Osteoblast (primary cell): ENCODE measurements around the gene TAC3. TPM values are rescaled to one million over a fixed set of nuclear protein-coding genes. Genes with fewer than 3 reads are reported as not detected.

ENCODE experiments used
- DNase-seq: peaks from one replicate; pipeline ENCODE4 v3.0.0; 2011; ENCODE audit warnings: low spot score, mixed read lengths; ENCODE audit not compliant: insufficient read length; ENCODE audit errors: missing footprints
- H2AFZ ChIP-seq: 2 replicates; pipeline ENCODE4 v1.6.0; 2011; ENCODE audit warnings: mild to moderate bottlenecking, low read length
- H3K27ac ChIP-seq: 2 replicates; pipeline ENCODE4 v1.5.1; 2011; ENCODE audit warnings: mild to moderate bottlenecking, low read depth, low read length, moderate library complexity
- H3K27me3 ChIP-seq: 2 replicates; pipeline ENCODE4 v1.6.0; 2012; ENCODE audit warnings: mild to moderate bottlenecking, control low read depth, inconsistent platforms, low read length, moderate library complexity; ENCODE audit not compliant: insufficient read depth
- H3K36me3 ChIP-seq: 2 replicates; pipeline ENCODE4 v1.5.1; 2011; ENCODE audit warnings: mild to moderate bottlenecking, low read length, control low read depth, moderate library complexity; ENCODE audit not compliant: insufficient read depth
- H3K4me1 ChIP-seq: 2 replicates; pipeline ENCODE4 v1.5.1; 2011; ENCODE audit warnings: mild to moderate bottlenecking, low read length, control low read depth, moderate library complexity; ENCODE audit not compliant: insufficient read depth
- H3K4me2 ChIP-seq: 2 replicates; pipeline ENCODE4 v1.6.0; 2011; ENCODE audit warnings: mild to moderate bottlenecking, low read length; ENCODE audit not compliant: insufficient read depth
- H3K4me3 ChIP-seq: fragments of 200-600 bp; sonication (generic); 3 replicates; pipeline ENCODE4 v1.5.1; 2012; ENCODE audit warnings: mild to moderate bottlenecking, low read length, inconsistent platforms; ENCODE audit not compliant: insufficient read depth
- H3K79me2 ChIP-seq: 2 replicates; pipeline ENCODE4 v1.6.0; 2012; ENCODE audit warnings: mild to moderate bottlenecking, low read length, control low read depth, inconsistent platforms; ENCODE audit not compliant: insufficient read depth
- H3K9me3 ChIP-seq: 2 replicates; pipeline ENCODE4 v1.5.1; 2011; ENCODE audit warnings: low read depth, low read length, control low read depth
- H4K20me1 ChIP-seq: 2 replicates; pipeline ENCODE4 v1.6.0; 2012; ENCODE audit warnings: mild to moderate bottlenecking, low read length, control low read depth; ENCODE audit not compliant: insufficient read depth
- CTCF ChIP-seq: IDR thresholded peaks from 2 replicates; pipeline ENCODE4 v1.5.1; 2011; ENCODE audit warnings: mild to moderate bottlenecking, low read depth, low read length, moderate library complexity; ENCODE audit errors: extremely low read depth
- total RNA-seq: library from RNA; depleted of rRNA; stranded (reverse); fragments of >200 nt; gene quantifications from 2 replicates; pipeline ENCODE4 v1.2.3, GENCODE V29; 2012

TAC3 gene
- total RNA-seq, 1 donor = not detected

- Histone ChIP-seq H3K4me1 (peaks cover 10% of the 10 kb centered on the region), H3K9me3 (no peaks in the 10 kb centered on the region), H2AFZ (no peak overlapping the region), H4K20me1 (no peaks in the 10 kb centered on the region), H3K36me3 (no peaks in the 10 kb centered on the region), H3K27ac (no peak overlapping the region), H3K4me2 (no peak overlapping the region), H3K27me3 (peaks cover 7% of the 10 kb centered on the region), H3K79me2 (no peaks in the 10 kb centered on the region), H3K4me3 (no peak overlapping the region)
- no peak for TF ChIP-seq CTCF
- no peak for DNase-seq
Observed at GRCh38 chr12:57049119-57049446, 32.8 kb upstream of the TAC3 start.

DNA sequence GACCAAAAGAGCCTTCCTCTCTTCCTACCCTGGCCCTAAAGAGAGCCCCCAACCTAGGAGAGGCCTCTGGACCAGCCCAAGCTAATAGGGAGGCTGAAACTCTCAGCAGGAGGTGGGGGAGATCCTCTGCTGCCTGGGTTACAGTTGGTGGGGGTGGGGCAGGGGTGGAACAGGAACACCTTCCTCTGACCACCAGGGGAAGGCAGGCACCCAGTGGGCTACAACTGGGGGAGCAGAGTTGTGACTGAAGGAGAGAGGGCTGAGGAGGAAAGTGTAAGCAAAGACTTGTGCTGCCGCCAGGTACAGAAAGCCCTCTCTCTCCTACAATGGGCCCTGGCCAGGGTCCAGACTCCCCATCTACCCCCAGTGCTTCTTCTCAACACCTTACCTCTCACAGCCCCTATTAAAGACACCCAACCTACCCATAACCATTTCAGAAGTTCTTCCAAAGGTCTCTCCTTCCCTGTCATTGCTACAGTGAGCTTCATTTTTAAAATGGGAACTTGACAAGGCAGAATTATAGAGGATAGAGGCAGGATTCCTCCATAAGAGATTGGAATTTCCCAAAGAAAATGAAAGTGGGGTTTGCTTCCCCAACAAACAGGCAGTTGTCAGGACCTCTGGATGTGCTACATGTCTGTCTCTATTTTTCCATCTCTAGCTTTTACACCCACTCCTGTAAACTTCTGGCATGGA is 32.2 kb upstream of the TAC3 start:
- Histone ChIP-seq H3K9me3 (no peaks in the 10 kb centered on the region), H3K4me3 (no peak overlapping the region), H2AFZ (no peak overlapping the region), H3K27me3 (peaks cover 9% of the 10 kb centered on the region), H4K20me1 (no peaks in the 10 kb centered on the region), H3K27ac (no peak overlapping the region), H3K4me2 (no peak overlapping the region), H3K79me2 (no peaks in the 10 kb centered on the region), H3K36me3 (no peaks in the 10 kb centered on the region), H3K4me1 (peaks cover 10% of the 10 kb centered on the region)
- DNase-seq = no peak
- TF ChIP-seq CTCF = no peak

DNA sequence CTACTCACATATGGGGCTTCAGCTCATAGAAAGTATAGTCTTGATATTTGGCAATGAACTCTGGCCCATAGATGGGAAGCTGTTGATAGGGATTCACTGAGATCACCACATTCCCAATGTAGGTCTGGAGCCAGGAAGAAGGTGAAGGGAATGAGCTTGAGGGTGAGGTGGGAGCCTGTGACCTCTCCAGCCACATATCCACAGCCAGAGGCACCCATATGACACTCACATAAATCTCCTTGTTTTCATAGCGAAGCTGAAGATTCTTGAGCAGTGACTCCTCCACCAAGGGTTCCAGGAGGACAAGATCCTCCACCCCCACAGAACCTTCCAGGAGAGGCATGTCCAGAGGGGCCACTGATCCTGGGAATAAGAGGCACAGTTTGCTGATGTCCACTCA is 31.7 kb upstream of the TAC3 start:
- Histone ChIP-seq H4K20me1 (no peaks in the 10 kb centered on the region), H3K36me3 (no peaks in the 10 kb centered on the region), H3K4me3 (no peak overlapping the region), H2AFZ (no peak overlapping the region), H3K79me2 (no peaks in the 10 kb centered on the region), H3K27ac (no peak overlapping the region), H3K9me3 (no peaks in the 10 kb centered on the region), H3K27me3 (peaks cover 13% of the 10 kb centered on the region), H3K4me1 (peaks cover 10% of the 10 kb centered on the region), H3K4me2 (no peak overlapping the region)
- no peak for TF ChIP-seq CTCF
- DNase-seq = no peak

DNA sequence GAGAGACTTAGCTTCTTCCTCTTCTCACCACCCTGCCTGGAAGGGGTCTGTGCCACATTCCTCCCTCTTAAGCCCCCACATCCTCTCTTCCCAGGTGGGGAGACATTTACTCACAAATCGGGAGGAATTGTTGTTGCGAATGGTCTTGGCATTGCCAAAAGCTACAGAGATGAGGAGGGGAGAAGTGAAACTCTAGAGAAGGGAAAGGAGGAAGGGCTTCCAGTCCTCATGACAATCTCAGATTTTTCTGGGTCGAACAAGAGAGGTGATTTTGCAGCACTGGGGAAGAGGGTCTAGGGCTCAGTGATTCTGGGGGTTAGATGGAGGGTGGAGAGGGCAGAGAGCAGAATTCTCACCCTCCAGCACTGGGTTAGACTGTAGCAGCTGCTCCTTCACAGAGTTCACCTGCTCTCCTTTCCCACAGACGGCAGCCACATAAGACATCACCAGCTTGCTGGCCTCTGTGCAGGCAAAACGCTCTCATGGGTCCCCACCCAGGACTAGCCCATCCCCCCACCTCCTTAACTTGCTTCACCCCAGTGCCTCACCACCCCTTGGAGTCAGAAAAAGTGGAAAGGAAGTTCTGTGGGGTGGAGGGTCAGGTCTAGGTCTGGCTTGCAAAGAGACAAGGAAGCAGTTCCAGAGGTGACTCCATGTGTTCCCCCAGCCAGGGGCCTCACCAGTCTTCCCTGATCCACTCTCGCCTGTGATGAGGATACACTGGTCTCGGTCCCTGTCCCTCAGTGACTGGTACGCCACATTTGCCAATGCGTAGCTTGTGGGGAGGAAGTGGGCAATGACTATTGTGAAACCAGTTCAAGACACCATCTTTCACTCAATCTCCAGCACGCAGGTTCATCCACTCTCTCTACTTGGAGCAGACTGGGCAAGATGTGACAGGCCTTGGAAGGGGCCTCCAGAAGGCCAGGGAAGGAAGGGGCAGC is 30.9 kb upstream of the TAC3 start:
- Histone ChIP-seq H3K27ac (no peak overlapping the region), H3K4me2 (no peak overlapping the region)
- no peak for TF ChIP-seq CTCF

More for the DNA sequence above, 30.9 kb upstream of the TAC3 start:
- Histone ChIP-seq H3K79me2 (no peaks in the 10 kb centered on the region), H3K4me1 (peaks cover 10% of the 10 kb centered on the region), H4K20me1 (no peaks in the 10 kb centered on the region), H3K27me3 (peaks cover 18% of the 10 kb centered on the region), H2AFZ (no peak overlapping the region), H3K4me3 (no peak overlapping the region), H3K36me3 (no peaks in the 10 kb centered on the region), H3K9me3 (no peaks in the 10 kb centered on the region)
- no peak for DNase-seq
